HepG2 (cell line): ENCODE measurements around the gene LRRC28. TPM values are rescaled to one million over a fixed set of nuclear protein-coding genes. Genes with fewer than 3 reads are reported as not detected.

Experiments used
- CBX1 ChIP-seq: IDR thresholded peaks from one replicate; pipeline ENCODE4 v1.6.1; 2016; ENCODE audit warnings: antibody characterized with exemption, low read depth
- CEBPZ ChIP-seq: IDR thresholded peaks from 2 replicates; pipeline ENCODE4 v1.6.1; 2012; ENCODE audit warnings: low read length, improper control_type of control experiment
- DMAP1 ChIP-seq: IDR thresholded peaks from 2 replicates; pipeline ENCODE4 v1.6.1; 2016
- JUND ChIP-seq: sonication (generic); formaldehyde crosslinking; IDR thresholded peaks from 2 replicates; pipeline ENCODE4 v1.8.0; 2022; ENCODE audit warnings: mild to moderate bottlenecking, missing genetic modification reagents
- KLF12 ChIP-seq: sonication (generic); formaldehyde crosslinking; IDR thresholded peaks from 2 replicates; pipeline ENCODE4 v1.4.0; 2020; ENCODE audit warnings: missing genetic modification reagents, borderline replicate concordance
- MIER3 ChIP-seq: IDR thresholded peaks from 2 replicates; pipeline ENCODE4 v1.6.1; 2016; ENCODE audit warnings: missing compliant biosample characterization, borderline replicate concordance
- NFE2L2 ChIP-seq: fragments of 150-350 bp; IDR thresholded peaks from 2 replicates; pipeline ENCODE4 v1.6.1; 2014; ENCODE audit warnings: low read length
- ONECUT2 ChIP-seq: sonication (generic); formaldehyde crosslinking; IDR thresholded peaks from 2 replicates; pipeline ENCODE4 v1.4.0; 2020; ENCODE audit warnings: missing genetic modification reagents
- RBAK ChIP-seq: sonication (generic); formaldehyde crosslinking; IDR thresholded peaks from 2 replicates; pipeline ENCODE4 v1.5.1; 2020; ENCODE audit warnings: mild to moderate bottlenecking, missing genetic modification reagents
- SMARCC2 ChIP-seq: fragments of 450-650 bp; IDR thresholded peaks from 2 replicates; pipeline ENCODE4 v1.6.1; 2017; ENCODE audit warnings: antibody characterized with exemption, mild to moderate bottlenecking
- ZNF143 ChIP-seq: sonication (generic); formaldehyde crosslinking; IDR thresholded peaks from 2 replicates; pipeline ENCODE4 v1.4.0; 2020; ENCODE audit warnings: missing genetic modification reagents
- ZNF256 ChIP-seq: sonication (generic); formaldehyde crosslinking; conservative IDR thresholded peaks from 2 replicates; pipeline ENCODE4 v1.4.0; 2020; ENCODE audit warnings: missing genetic modification reagents
- ZNF414 ChIP-seq: sonication (generic); formaldehyde crosslinking; IDR thresholded peaks from 2 replicates; pipeline ENCODE4 v1.5.0; 2020; ENCODE audit warnings: missing genetic modification reagents
- ZNF512 ChIP-seq: sonication (generic); formaldehyde crosslinking; IDR thresholded peaks from 2 replicates; pipeline ENCODE4 v1.4.0; 2020; ENCODE audit warnings: mild to moderate bottlenecking, missing genetic modification reagents
- polyA plus RNA-seq, 8 experiments: library from polyadenylated mRNA; depleted of rRNA in 3 of 8; stranded (reverse) in 7 of 8; unstranded in 1 of 8; fragments of >200 nt; fragmentation: Illumina TruSeq in 4 of 8; extraction: Trizol in 4 of 8; gene quantifications; 2 replicates each; pipeline versions ENCODE4 v1.2.1 to v1.2.3, GENCODE V29; 2011 to 2016; ENCODE audit warnings: low read depth in 4 of 8, missing spikeins in 1 of 8, mixed read lengths in 1 of 8; ENCODE audit not compliant: insufficient read depth in 1 of 8
- total RNA-seq, 5 experiments: library from RNA; depleted of rRNA; stranded (reverse); fragments of >200 nt; fragmentation: Illumina TruSeq; extraction: Trizol; gene quantifications; 2 replicates each; pipeline ENCODE4 v1.2.3, GENCODE V29; 2016; ENCODE audit warnings: low read depth in 1 of 5
- TF ChIP-seq, protein P1 (sequence below), 2 experiments: IDR thresholded peaks; 2 replicates each; pipeline ENCODE4 v1.6.1; 2011 to 2012; ENCODE audit warnings: low read length in 2 of 2, borderline replicate concordance in 1 of 2, low read depth in 1 of 2, mild to moderate bottlenecking in 1 of 2, moderate library complexity in 1 of 2
- TF ChIP-seq, protein P2 (sequence below): sonication (generic); formaldehyde crosslinking; IDR thresholded peaks from 2 replicates; pipeline ENCODE4 v1.4.0; 2020; ENCODE audit warnings: missing genetic modification reagents
- TF ChIP-seq, protein P3 (sequence below): sonication (generic); formaldehyde crosslinking; IDR thresholded peaks from 2 replicates; pipeline ENCODE4 v1.4.0; 2020; ENCODE audit warnings: missing genetic modification reagents, borderline replicate concordance

LRRC28 gene
- total and polyA plus RNA-seq, 2 of the 13 experiments (the other 11 are each of a cell fraction or from before 2014, with no cell fraction given) = 17.5 to 21.3 TPM

GRCh38 chr15:99385005-99385669 is 133.9 kb downstream of the LRRC28 start (continued):
- TF ChIP-seq, protein P1, sequence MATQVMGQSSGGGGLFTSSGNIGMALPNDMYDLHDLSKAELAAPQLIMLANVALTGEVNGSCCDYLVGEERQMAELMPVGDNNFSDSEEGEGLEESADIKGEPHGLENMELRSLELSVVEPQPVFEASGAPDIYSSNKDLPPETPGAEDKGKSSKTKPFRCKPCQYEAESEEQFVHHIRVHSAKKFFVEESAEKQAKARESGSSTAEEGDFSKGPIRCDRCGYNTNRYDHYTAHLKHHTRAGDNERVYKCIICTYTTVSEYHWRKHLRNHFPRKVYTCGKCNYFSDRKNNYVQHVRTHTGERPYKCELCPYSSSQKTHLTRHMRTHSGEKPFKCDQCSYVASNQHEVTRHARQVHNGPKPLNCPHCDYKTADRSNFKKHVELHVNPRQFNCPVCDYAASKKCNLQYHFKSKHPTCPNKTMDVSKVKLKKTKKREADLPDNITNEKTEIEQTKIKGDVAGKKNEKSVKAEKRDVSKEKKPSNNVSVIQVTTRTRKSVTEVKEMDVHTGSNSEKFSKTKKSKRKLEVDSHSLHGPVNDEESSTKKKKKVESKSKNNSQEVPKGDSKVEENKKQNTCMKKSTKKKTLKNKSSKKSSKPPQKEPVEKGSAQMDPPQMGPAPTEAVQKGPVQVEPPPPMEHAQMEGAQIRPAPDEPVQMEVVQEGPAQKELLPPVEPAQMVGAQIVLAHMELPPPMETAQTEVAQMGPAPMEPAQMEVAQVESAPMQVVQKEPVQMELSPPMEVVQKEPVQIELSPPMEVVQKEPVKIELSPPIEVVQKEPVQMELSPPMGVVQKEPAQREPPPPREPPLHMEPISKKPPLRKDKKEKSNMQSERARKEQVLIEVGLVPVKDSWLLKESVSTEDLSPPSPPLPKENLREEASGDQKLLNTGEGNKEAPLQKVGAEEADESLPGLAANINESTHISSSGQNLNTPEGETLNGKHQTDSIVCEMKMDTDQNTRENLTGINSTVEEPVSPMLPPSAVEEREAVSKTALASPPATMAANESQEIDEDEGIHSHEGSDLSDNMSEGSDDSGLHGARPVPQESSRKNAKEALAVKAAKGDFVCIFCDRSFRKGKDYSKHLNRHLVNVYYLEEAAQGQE (IDR thresholded peaks at IDR 0.05; ENCODE audit: borderline replicate concordance in 1 of 2, low read depth in 1 of 2, low read length in 2 of 2) = peak in 1 of 2 experiments; percentile 80; a peak in 2 of 4 replicates
- TF ChIP-seq JUND (CRISPR knock-in tag) (peak; percentile 67; the same call in 1 of the 2 replicates), ZNF143 (CRISPR knock-in tag) (no peak), SMARCC2 (0 out of 2 replicates have a peak, but pooled peaks have one; percentile 52), KLF12 (no peak), DMAP1 (CRISPR knock-in tag) (no peak), NFE2L2 (no peak), ZNF256 (CRISPR knock-in tag) (no peak), RBAK (no peak), MIER3 (CRISPR knock-in tag) (no peak), ZNF512 (CRISPR knock-in tag) (no peak), CEBPZ (no peak), ZNF414 (no peak), ONECUT2 (CRISPR knock-in tag) (no peak), CBX1 (no peak)
- TF ChIP-seq, protein P2, sequence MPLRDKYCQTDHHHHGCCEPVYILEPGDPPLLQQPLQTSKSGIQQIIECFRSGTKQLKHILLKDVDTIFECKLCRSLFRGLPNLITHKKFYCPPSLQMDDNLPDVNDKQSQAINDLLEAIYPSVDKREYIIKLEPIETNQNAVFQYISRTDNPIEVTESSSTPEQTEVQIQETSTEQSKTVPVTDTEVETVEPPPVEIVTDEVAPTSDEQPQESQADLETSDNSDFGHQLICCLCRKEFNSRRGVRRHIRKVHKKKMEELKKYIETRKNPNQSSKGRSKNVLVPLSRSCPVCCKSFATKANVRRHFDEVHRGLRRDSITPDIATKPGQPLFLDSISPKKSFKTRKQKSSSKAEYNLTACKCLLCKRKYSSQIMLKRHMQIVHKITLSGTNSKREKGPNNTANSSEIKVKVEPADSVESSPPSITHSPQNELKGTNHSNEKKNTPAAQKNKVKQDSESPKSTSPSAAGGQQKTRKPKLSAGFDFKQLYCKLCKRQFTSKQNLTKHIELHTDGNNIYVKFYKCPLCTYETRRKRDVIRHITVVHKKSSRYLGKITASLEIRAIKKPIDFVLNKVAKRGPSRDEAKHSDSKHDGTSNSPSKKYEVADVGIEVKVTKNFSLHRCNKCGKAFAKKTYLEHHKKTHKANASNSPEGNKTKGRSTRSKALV (CRISPR knock-in tag) = no peak
- TF ChIP-seq, protein P3, sequence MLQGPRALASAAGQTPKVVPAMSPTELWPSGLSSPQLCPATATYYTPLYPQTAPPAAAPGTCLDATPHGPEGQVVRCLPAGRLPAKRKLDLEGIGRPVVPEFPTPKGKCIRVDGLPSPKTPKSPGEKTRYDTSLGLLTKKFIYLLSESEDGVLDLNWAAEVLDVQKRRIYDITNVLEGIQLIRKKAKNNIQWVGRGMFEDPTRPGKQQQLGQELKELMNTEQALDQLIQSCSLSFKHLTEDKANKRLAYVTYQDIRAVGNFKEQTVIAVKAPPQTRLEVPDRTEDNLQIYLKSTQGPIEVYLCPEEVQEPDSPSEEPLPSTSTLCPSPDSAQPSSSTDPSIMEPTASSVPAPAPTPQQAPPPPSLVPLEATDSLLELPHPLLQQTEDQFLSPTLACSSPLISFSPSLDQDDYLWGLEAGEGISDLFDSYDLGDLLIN (CRISPR knock-in tag) = no peak
